Renal cortical epithelial cell (primary cell): ENCODE data around the gene ACTL7B. TPM values are rescaled to one million over a fixed set of nuclear protein-coding genes. Genes with fewer than 3 reads are reported as not detected.
"Not testable (repeated sequence)": the region's sequence is repeated elsewhere in the genome, so short reads cannot be mapped to it uniquely, and the experiment has no call there.

Experiments used
- DNase-seq: peaks from one replicate; pipeline ENCODE4 v3.0.0-alpha.2; 2011; ENCODE audit warnings: low read depth
- total RNA-seq: library from RNA; depleted of rRNA; stranded (reverse); fragments of >200 nt; gene quantifications from 2 replicates; pipeline ENCODE4 v1.2.3, GENCODE V29; 2014

ACTL7B gene
- total RNA-seq, 1 donor from 2014 or later: not detected

DNA sequence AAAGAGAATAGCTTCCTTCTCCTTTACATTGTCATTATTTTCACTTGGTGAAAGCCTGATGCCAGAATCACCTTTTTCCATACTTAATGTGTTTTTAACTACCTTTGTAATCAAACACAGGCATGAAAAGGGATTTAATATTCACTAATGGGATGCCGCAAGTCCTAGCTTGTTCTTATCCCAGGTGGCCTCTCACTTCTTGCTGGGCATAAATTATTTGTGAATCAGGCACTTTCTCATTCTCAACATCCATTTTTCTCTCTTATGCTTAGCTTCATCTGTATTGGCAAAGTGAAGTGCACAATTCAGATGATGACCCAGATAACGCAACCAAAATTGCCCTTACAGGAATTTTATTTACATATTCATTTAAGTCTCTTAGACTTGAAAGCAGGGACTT lies 10.9 kb downstream of the ACTL7B start:
- DNase-seq: no peak

DNA sequence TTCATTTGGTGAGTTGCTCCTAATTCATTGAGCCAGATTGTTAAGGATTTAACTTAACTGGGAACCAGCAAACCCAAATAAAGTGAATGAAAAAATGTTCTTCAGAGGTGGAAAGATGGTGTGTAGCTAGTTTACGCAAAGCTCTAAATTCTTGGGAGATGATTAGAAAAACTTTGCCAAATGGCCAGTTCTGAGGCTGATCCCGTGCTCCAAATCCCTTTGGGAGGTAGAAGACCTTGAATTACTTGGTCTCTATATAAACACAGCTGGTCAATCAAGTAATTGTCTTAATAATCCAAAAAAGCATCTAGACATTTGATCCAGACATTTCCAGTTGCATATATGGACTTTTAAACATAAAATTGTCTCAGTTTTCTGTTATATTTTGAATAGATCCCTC lies 11.4 kb downstream of the ACTL7B start:
- no peak for DNase-seq

DNA sequence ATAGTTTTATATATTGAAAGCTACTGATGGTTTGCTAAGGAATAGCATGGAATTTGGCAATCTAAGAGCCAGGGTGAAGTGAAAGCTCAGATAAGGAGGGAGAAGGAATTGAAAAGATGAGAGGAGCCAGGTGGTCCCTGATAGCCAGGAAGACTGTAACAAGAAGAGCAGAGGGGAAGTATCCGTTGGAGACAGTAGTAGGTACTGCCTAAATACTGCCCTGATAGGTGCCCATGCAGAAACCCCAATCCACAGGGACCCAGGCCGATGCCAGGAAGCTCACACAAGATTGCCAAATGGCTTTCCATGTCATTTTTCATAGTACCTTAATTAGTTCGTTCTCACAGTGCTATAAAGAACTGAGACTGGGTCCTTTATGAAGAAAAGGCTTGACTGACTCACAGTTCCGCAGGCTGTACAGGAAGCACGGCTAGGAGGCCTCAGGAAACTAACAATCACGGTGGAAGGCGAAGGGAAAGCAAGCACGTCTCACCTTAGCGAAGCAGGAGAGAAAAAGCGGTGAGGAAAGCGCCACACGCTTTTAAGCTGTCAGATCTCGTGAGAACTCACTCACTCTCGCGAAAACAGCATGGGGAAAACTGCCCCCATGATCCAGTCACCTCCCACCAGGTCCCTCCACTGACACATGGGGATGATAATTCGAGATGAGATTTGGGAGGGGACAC lies 13.0 kb downstream of the ACTL7B start:
- no peak for DNase-seq

DNA sequence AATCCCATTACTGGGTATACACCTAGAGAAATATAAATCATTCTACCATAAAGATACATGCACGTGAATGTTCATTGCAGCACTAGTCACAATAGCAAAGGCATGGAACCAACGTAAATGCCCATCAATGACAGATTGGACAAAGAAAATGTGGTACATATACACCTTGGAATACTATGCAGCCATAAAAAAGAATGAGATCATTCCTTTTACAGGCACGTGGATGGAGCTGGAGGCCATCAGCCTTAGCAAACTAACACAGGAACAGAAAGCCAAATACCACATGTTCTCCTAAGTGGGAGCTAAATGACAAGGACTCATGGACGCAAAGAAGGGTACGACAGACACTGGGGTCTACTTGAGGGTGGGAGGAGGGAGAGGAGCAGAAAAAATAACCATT lies 16.2 kb downstream of the ACTL7B start:
- DNase-seq: not testable (repeated sequence)

DNA sequence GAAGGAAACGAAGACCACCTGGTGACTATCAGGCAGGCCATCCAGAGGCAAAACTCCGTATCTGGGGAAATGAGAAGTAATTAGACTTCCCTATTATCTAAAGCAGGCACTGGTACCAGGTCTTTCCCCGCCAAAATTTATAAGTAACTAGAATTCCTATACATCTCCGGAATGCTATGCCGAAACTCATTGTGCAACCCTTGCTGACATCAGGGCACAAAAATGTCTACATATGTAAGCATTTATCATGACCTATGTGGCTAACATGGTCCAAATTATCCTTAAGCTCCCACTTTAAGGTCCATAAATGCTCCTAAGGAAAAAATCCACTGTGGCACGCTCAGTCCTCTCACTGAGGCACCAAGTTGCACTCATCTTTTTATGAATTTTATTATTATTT lies 17.8 kb downstream of the ACTL7B start:
- no peak for DNase-seq

DNA sequence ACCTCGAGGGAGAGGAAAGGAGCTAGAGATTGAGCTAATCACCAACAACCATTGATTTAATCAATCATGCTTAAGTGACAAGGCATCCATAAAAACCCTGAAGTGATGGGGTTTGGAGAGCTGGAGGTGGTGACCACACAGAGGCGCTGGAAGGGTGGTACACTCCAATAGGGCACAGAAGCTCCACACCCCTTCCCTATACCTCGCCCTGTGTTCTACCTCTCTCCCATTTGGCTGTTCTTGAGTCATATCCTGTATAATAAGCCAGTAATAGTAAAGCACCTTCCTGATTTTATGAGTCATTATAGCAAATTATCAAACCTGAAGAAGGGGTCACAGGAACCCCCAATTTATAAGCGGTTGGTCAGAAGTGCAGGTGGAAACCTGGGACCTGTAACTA lies 18.3 kb downstream of the ACTL7B start:
- DNase-seq: no peak

DNA sequence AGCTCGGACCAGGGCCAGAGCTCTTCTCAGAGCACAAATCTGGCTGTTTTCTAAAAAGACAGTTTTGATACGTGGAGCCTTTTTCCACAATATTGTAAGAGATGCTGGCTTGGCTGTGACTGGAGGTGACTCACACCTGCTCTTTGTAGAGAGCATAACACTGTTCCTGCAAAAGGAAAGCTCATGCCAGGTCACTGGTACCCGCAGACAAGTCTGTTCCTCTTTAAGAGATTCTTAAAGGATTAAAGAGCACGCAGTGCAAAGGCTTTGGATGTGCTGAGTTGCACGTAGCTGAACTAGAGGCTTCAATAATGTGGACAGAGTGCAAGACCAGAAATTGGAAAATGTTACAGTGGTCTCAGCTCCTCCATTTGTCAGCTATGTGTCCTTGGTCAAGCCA lies 19.0 kb downstream of the ACTL7B start:
- peak; percentile 36 for DNase-seq

DNA sequence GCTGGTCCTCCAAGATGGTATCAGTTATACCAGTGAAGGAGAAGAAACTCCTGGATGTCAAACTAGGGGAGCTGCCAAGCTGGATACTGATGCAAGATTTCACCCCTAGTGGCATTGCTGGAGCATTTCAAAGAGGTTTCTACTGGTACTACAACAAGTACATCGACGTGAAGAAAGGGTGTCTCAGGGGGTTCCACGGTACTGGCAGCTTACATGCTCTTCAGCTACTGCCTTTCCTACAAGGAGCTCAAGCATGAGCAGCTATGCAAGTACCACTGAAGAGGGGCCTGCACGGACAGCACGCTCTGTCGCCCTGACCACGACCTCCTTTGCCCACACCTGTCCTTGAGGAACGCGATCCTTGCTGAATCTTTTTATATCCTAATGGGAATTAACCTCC lies 19.5 kb downstream of the ACTL7B start:
- no peak for DNase-seq

DNA sequence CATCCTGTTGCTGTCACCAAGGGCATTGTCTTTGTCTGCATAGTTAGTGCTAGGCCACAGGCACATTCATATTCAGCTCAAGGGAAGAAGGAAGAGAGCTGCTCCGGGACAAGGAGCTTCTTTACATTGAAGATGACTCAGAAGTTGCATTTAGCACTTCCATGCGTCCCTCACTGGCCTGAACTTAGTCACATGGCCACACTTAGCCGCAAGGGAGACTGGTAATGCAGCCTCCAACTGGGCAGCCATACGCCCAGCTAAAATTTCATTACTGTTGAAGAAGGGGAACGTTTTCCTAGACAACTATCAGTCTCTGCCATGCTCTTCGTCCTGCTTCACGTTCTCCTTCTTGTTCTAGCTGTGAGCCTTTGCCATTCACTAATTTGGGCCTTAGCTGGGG lies 20.0 kb downstream of the ACTL7B start:
- no peak for DNase-seq

DNA sequence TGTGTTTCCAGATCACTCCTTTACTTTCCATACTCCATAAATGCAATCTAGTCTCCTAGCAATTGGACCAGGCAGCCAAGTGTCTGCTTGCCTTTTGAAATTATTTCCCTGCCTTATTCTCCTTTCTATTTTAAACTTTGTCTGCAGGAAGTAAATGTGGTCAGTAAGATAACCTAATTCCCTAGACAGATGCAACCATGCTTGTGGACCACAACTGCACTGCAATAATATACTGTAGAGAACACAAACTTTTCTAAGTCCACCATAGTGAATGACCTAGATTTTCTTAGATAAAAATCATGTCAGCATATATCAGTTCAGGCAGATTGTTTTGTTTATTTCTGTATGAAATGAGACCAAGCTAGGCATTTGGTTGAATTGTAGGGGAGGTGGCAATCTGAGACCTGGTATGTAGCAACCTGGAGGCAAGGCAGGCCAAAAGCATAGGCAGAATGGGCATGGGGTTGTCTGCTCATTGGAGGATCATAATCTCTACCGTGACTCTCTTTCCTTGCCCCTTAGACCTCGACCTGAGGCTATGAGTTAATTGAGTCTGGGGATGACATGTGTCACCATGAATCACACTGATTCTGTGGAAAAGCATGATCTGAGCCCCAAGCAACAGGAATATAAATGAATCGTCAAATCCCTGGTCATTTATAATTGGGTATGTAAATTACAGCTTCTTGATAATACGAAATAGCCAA lies 20.7 kb downstream of the ACTL7B start:
- DNase-seq: no peak

DNA sequence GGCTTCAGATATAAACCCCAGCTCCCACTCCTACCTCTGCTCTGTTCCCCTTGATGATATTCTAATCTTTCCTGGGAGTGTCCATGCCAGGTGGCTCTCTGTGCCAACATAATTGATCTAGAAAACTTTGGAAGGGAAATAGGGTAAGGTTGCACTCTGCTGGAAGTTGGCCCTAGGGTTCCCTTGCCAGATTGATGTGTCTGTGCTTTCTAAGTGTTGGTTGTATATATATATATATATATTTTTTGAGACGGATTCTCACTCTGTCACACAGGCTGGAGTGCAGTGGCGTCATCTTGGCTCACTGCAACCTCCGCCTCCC lies 23.6 kb downstream of the ACTL7B start:
- DNase-seq: no peak

DNA sequence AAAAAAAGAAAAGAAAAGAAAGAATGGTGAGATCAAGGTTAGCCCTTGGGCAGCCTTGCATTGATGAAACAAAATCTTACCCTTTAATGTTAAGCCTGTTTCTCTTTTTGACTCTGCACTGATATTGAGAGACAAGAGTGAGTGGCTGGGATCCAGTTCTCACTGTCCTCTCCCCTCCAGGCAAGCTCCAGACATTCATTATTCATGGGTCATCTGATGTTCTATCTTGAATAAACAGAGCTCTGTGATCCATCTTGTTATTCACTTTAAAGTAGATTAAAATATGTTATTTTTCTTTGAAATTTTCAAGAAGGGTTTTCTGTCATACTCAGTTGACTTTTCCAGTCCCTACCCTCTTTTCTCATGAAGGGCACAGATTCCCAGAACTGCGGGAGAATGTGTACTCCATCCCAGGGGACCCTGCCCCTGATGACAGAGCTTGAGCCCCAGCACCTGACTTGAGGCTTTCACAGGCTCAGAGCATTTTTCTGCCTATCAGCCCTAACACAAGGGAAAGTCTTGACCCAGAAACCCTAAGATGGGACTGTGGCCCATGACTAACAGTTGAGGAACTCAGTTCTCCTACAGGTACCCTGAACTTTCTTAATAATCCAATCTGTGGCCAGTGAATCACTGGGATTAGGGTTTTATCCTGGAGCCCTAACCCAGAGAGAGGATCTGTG lies 24.1 kb downstream of the ACTL7B start:
- DNase-seq: peak; percentile 51

DNA sequence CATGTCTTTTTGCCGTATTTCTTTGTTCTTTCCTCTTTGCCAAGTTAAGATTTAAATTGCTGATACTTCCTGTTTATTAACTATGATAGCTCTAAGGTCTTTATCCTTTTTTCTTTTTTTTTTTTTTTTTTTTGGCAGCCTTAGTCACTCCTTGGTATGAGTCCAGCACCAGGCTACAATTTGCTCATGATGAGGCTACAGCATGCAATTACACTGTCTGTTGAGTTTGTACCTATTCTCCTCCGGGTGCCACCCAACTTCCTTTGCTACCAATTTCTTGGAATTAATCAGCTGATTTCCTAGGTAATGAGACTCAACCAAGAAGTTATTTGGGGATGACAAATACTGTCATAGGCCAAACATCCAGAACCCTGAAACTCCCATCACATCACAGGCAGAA lies 25.5 kb downstream of the ACTL7B start:
- no peak for DNase-seq

DNA sequence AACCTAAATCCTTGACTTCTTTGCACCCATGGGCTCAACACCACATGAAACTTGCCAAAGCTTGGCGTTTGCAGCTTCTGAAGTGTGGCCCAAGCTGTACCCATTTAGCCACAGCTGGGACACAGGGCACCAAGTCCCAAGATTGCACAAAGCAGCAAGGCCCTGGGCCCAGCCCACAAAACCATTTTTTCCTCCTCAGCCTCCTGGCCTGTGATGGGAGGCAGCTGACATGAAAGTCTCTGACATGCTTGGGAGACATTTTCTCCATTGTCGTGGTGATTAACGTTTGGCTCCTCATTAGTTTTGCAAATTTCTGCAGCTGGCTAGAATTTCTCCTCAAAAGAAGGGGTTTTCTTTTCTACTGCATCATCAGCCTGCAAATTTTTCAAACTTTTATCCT lies 32.0 kb downstream of the ACTL7B start:
- no peak for DNase-seq

DNA sequence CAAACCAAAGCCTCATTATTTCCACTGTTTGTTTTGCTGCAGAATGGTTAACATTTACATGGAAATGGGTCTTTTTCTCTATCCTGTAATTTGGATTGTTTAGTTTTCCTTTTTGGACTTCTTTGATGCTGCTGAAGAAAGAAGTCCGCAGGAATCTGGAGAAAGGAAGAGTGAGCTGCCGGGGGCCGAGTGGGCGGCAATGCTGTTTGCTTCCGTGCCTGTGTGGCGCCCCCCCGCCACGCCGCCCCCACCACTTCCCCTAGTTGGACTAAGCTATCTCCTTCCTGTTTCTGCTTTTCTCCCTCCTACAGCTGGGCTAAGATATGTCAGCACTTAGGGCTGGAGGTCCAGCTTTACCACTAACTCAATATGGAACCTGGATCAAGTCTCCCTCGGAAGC lies 39.7 kb downstream of the ACTL7B start:
- no peak for DNase-seq

DNA sequence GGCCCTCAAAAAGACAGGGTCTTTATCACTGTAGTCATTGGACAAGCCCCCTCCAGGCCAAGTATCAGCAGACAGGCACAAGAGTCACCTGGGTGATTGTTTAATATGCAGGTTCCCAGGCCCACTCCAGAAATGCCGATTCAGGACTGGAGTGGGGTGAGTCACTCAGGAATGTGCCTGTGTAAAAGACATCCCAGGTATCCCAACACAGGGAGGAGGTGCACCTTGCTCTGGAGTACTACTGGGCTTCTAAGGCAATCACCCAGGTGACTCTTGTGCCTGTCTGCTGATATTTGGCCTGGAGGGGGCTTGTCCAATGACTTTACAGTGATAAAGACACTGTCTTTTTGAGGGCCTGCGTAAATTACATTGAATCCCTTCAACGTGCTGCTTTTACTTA lies 40.6 kb downstream of the ACTL7B start:
- no peak for DNase-seq

DNA sequence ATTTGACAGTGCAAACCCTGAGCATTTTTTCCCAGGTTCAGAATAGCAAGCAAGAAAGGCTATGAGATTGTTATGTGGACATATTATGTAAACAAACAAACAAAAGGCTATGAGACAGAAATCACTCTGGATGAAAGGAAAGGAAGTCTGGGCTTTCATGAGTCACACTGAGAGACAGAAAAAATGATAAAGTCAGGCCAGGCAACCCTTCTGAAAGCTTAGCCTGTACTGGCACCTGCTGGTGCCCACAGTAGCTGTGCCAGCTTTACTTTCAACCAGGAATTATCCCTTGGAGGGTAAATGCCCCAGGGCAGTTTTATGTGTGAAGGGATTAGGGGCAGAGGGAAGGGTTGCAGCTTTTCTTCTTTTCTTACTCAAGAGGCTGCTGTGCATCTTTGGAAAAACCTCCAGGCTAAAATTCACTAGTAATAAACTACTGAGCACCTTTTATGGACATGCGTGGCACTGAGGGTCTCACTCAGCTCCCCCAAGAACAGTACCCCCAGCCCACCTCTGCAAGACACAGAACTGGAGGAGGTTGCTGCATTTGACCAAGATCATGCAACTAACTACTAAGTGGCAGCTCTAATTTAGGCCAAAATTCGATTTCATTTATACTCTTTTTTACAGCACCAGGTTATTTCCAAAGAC lies 41.7 kb downstream of the ACTL7B start:
- peak; percentile 65 for DNase-seq

DNA sequence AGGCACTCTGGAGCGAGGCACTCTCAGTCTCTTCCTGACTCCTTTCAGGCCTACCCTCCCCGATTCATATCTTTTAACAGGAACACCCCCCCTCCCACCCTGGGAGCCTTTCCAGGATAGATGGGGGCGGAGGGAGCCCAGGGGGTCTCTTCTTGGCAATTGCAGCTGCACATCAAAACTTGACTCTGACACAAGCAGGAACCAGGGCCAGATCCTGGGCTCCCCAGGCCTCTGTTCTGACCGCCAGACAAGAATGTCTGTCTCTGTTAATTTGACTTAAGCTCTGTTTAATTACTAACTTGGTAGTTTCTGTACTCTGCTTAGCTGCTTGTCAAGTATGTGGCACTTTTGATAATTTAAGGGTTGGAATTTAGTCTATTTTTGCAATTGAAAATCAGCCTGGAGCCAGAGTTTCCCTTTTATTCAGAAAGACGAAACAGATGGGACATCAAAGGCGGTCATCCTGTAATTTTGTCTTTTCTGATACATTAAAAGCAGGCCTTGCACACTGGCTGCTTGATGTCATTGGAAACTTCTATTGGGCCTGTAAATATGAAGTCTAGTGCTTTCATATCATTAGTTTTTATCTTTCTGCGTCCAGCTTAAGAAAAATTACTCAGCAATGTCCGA lies 43.3 kb downstream of the ACTL7B start:
- DNase-seq: peak; percentile 12

DNA sequence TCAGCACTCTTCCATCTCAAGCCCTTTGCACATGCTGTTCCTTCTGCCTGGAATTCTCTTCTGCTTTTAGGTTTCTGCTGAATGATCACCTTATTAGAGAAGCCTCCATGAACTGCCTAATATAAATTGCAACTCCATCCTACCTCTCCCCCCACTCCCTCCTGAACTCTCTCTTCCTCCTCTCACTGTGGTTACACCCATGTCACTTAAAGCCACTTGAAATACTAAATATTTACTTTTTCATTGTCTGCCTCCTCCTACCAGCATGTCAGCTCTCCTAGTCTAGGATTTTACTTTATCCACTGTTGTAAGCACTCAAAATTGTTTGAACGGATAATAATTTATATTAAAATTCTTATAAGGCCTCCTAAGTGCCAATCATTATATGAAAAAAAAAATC lies 43.8 kb downstream of the ACTL7B start:
- DNase-seq: no peak

DNA sequence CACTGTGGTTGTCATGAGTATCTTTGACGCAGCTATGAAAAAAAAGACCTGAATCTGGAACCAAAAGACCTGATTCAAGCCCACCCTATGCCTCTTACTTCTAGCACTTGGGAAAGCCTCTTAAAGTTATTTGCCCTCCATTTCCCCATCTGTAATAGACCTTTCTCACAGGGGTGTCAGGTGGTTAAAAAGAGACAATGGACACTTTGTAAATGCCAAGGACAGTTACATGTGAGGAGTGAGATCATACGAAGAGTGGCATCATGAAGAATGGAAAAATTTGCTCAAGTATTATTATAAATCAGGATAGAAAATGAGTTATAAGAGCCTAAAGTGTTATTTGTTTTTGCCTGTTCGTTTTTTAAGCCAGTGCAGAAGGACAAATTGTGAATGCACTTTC lies 46.5 kb downstream of the ACTL7B start:
- no peak for DNase-seq
